Right renal pelvis (tissue), 4 donors: ENCODE data around the gene RBMXL2. TPM values are rescaled to one million over a fixed set of nuclear protein-coding genes. Genes with fewer than 3 reads are reported as not detected.

Experiments used
- polyA plus RNA-seq, 4 donors: library from polyadenylated mRNA; unstranded; fragments of 120-200 nt; gene quantifications; one replicate each; pipeline ENCODE4 v1.2.1, GENCODE V29; 2013; ENCODE audit not compliant: insufficient read length in 4 of 4

Gene RBMXL2
- polyA plus RNA-seq, 4 donors = 0.06 to 0.36 (median 0.18) TPM

Other genes with a start within 250 kb of the RBMXL2 start
- not detected for gene OR10A5, start 243.3 kb upstream of the RBMXL2 start, polyA plus RNA-seq
- gene OR10A2, start 225.9 kb upstream of the RBMXL2 start, polyA plus RNA-seq = under 1 TPM in 1 of 4 donors, not detected in 3; 0.04 TPM
- not detected for gene OR10A4, start 212.4 kb upstream of the RBMXL2 start, polyA plus RNA-seq
- not detected for gene OR2D2, start 196.5 kb upstream of the RBMXL2 start, polyA plus RNA-seq
- not detected for gene OR2D3, start 168.0 kb upstream of the RBMXL2 start, polyA plus RNA-seq
- 1 to 10 TPM; 2.4 to 5.1 (median 3.6) TPM for gene ZNF215, start 162.6 kb upstream of the RBMXL2 start, polyA plus RNA-seq
- gene ZNF214, start 68.7 kb upstream of the RBMXL2 start, polyA plus RNA-seq = 10 to 100 TPM; 10.9 to 13.2 (median 12.8) TPM
- gene NLRP14, start 68.5 kb upstream of the RBMXL2 start, polyA plus RNA-seq = under 1 TPM; 0.69 to 0.98 (median 0.81) TPM
- 1 to 10 TPM; 4.1 to 5.1 (median 4.7) TPM for gene SYT9, start 162.9 kb downstream of the RBMXL2 start, polyA plus RNA-seq